Neuronal stem cell (in vitro differentiated cells): ENCODE results near the gene CEP85.

Experiments
- DNase-seq: peaks from one replicate; pipeline ENCODE4 v3.0.0-alpha.2; 2013; ENCODE audit warnings: low spot score
- H2AFZ ChIP-seq: one replicate; pipeline ENCODE4 v1.6.1; 2013; ENCODE audit warnings: mild to moderate bottlenecking, low read length, inconsistent platforms
- H2AK5ac ChIP-seq: 2 replicates; pipeline ENCODE4 v1.6.1; 2013; ENCODE audit warnings: low read depth, mild to moderate bottlenecking, inconsistent platforms, low read length, moderate library complexity, mixed read lengths
- H2BK120ac ChIP-seq: 2 replicates; pipeline ENCODE4 v1.6.1; 2013; ENCODE audit warnings: low read depth, mild to moderate bottlenecking, inconsistent platforms, low read length, moderate library complexity, mixed read lengths
- H2BK12ac ChIP-seq: one replicate; pipeline ENCODE4 v1.6.1; 2013; ENCODE audit warnings: low read length, inconsistent platforms
- H2BK15ac ChIP-seq: 2 replicates; pipeline ENCODE4 v1.6.1; 2013; ENCODE audit warnings: mild to moderate bottlenecking, low read length, inconsistent platforms, mixed read lengths
- H2BK5ac ChIP-seq: one replicate; pipeline ENCODE4 v1.6.1; 2013; ENCODE audit warnings: inconsistent platforms, mild to moderate bottlenecking, low read length, moderate library complexity
- H3K14ac ChIP-seq: one replicate; pipeline ENCODE4 v1.6.1; 2013; ENCODE audit warnings: low read length, inconsistent platforms
- H3K18ac ChIP-seq: 2 replicates; pipeline ENCODE4 v1.6.1; 2013; ENCODE audit warnings: low read length, inconsistent platforms
- H3K23ac ChIP-seq: 2 replicates; pipeline ENCODE4 v1.6.1; 2013; ENCODE audit warnings: low read depth, mild to moderate bottlenecking, mixed read lengths, low read length, inconsistent platforms; ENCODE audit not compliant: poor library complexity
- H3K27ac ChIP-seq: replicated peaks from 3 replicates; pipeline ENCODE4 v1.5.1; 2013; ENCODE audit warnings: low read length, inconsistent platforms
- H3K27me3 ChIP-seq, 3 experiments: 2 replicates each; pipeline ENCODE4 v1.6.1; 2013; ENCODE audit warnings: low read length in 3 of 3, mild to moderate bottlenecking in 2 of 3, inconsistent platforms in 1 of 3, low read depth in 1 of 3, mixed read lengths in 1 of 3, moderate library complexity in 1 of 3; ENCODE audit not compliant: control insufficient read depth in 3 of 3, insufficient read depth in 3 of 3
- H3K36me3 ChIP-seq, 2 donors: replicated peaks in 1 of 2; 2 replicates each; pipeline ENCODE4 v1.6.1; 2013; ENCODE audit warnings: low read length in 2 of 2; ENCODE audit not compliant: control insufficient read depth in 2 of 2, insufficient read depth in 2 of 2
- H3K4ac ChIP-seq: 2 replicates; pipeline ENCODE4 v1.6.1; 2013; ENCODE audit warnings: inconsistent platforms, mild to moderate bottlenecking, low read length, moderate library complexity
- H3K4me1 ChIP-seq, 2 donors: 1 replicate in 1 of 2; 2 replicates in 1 of 2; pipeline ENCODE4 v1.6.1; 2013; ENCODE audit warnings: low read length in 2 of 2, low read depth in 1 of 2; ENCODE audit not compliant: control insufficient read depth in 2 of 2, insufficient read depth in 1 of 2
- H3K4me2 ChIP-seq: one replicate; pipeline ENCODE4 v1.6.1; 2013; ENCODE audit warnings: mild to moderate bottlenecking, low read length, inconsistent platforms; ENCODE audit not compliant: insufficient read depth, poor library complexity, severe bottlenecking
- H3K4me3 ChIP-seq, 2 donors: 2 replicates each; pipeline ENCODE4 v1.5.1; 2013; ENCODE audit warnings: low read length in 2 of 2, mild to moderate bottlenecking in 2 of 2, inconsistent platforms in 1 of 2, moderate library complexity in 1 of 2
- H3K79me1 ChIP-seq: one replicate; pipeline ENCODE4 v1.6.1; 2013; ENCODE audit warnings: low read depth, mild to moderate bottlenecking, inconsistent platforms, low read length, moderate library complexity
- H3K9ac ChIP-seq: one replicate; pipeline ENCODE4 v1.6.1; 2013; ENCODE audit warnings: mild to moderate bottlenecking, low read depth, low read length, inconsistent platforms; ENCODE audit not compliant: poor library complexity
- H3K9me3 ChIP-seq, 2 donors: replicated peaks in 1 of 2; 2 replicates each; pipeline versions ENCODE3 to v1.6.1; 2013; ENCODE audit warnings: low read length in 2 of 2, mild to moderate bottlenecking in 2 of 2, inconsistent platforms in 1 of 2, low read depth in 1 of 2, mixed read lengths in 1 of 2, moderate library complexity in 1 of 2; ENCODE audit not compliant: control insufficient read depth in 2 of 2, insufficient read depth in 1 of 2
- H4K8ac ChIP-seq: one replicate; pipeline ENCODE4 v1.6.1; 2013; ENCODE audit warnings: low read depth, mild to moderate bottlenecking, inconsistent platforms, low read length, moderate library complexity
- H4K91ac ChIP-seq: one replicate; pipeline ENCODE4 v1.6.1; 2013; ENCODE audit warnings: low read length, low read depth, mild to moderate bottlenecking, inconsistent platforms; ENCODE audit not compliant: poor library complexity
- WGBS, 2 donors: extraction: QIAGEN DNeasy Blood & Tissue Kit; methylation state at CpG; one replicate each; pipeline ENCODE4 v1.1.7; 2013; ENCODE audit warnings: missing lambda C conversion rate in 2 of 2, mixed read lengths in 1 of 2; ENCODE audit not compliant: insufficient read length in 2 of 2, insufficient replicate concordance in 1 of 2; ENCODE audit errors: extremely low coverage in 2 of 2; 5-methylcytosine and 5-hydroxymethylcytosine counted together

The CEP85 gene

DNA sequence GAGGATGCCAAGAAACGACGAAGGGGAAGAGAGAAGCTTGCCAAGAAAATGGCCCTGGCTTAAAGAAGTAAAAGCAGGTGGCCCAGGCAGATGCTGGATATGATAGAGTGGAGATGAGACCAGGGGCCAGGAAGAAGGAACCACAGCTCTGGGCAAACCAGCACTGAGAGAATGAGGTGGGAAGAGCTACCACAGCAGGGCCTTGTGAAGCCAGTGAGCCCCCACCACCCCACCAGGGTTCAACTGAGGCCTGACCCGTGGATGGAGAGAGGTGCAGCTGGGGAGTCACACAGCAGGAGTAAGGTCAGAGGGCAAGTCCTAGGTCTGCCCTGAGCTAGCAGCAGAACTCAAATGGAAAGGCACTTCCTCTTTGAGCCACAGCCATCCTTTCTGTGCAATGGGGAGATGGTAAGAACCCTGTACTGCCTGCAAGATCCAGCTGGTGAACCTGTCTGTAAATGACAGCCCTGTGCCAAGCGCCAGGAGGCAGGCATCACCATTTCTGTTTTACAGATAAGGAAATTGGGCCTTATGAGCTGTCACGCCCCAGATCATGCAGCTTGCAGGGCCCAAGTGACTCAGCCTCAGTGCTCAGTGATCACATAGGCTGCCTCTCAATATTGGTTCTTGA is 54.4 kb downstream of the CEP85 start:
- H2BK12ac ChIP-seq = peak overlapping the region; percentile 85
- no peaks in the 10 kb centered on the region for H3K9me3 ChIP-seq
- peaks cover 4% of the 10 kb centered on the region in 2 donors for H3K36me3 ChIP-seq
- H2AK5ac ChIP-seq = peak overlapping the region; percentile 96
- H3K9ac ChIP-seq = no peak overlapping the region
- H3K4ac ChIP-seq = no peak overlapping the region
- H3K4me3 ChIP-seq = no peak overlapping the region
- no peak overlapping the region for H3K18ac ChIP-seq
- no peak overlapping the region for H4K91ac ChIP-seq
- no peak overlapping the region for H3K14ac ChIP-seq
- H3K4me2 ChIP-seq = no peak overlapping the region
- H3K27ac ChIP-seq = no peak overlapping the region
- H3K79me1 ChIP-seq = no peaks in the 10 kb centered on the region
- no CpG with 5 or more reads among the region's 5 CpGs for WGBS, 2 donors
- H3K23ac ChIP-seq = no peak overlapping the region
- no peaks in the 10 kb centered on the region for H3K27me3 ChIP-seq
- H2BK120ac ChIP-seq = no peak overlapping the region
- no peak overlapping the region for H2BK5ac ChIP-seq
- peaks cover 32 to 50% of the 10 kb centered on the region in 2 donors for H3K4me1 ChIP-seq
- no peak overlapping the region for H2BK15ac ChIP-seq
- H4K8ac ChIP-seq = no peak overlapping the region
- DNase-seq = no peak
- H2AFZ ChIP-seq = no peak overlapping the region

DNA sequence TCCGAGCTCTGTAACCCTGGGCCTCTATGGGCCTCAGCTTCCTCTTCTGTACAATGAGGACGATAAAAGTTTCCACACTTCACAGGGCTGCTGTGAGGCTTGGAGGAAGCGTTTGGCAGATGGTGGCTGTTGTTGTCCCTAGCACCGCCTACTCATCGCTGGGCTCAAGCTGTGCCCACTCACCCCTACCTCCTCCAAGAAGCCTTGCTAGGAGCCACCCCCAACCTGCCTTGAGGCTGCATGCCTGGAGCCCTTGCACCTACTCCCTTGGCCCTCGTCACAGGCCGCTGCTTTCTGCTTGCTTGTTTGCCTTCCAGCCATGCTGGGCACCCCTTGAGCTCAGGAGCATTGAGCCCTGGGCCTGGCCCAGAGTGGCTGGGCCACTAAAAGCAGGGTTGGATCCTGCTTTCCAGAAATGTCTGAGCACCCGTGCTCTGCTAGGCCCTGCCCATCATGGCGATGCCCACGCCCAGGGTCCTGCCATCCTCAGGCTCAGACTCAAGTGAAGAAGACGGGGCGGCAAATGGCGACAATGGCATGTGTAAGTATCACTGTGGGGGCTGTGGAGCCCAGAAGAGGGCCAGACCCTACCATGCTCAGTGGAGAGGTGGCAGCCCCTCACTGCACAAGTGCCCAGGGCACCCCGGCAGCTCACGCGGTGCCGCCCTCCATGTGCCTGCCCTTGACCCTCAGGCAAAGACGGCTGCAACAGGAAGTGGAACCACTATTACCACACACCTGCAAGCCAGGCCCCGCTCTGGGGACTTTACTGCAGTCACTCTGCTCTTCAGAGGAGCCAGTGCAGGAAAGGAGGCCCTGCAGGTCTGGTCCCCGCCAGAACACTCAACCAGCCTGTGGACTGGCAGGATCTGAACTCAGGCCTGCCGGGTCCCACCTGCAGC is 55.4 kb downstream of the CEP85 start:
- H3K36me3 ChIP-seq = peaks cover 3 to 4% of the 10 kb centered on the region in 2 donors
- no peaks in the 10 kb centered on the region for H3K27me3 ChIP-seq
- peak overlapping the region; percentile 96 for H2BK120ac ChIP-seq
- peak overlapping the region; percentile 93 for H2BK5ac ChIP-seq
- H3K4ac ChIP-seq = peak overlapping the region; percentile 97
- peak overlapping the region; percentile 93 for H2BK12ac ChIP-seq
- no peak overlapping the region for H4K91ac ChIP-seq
- peak overlapping the region; percentile 96 for H2AK5ac ChIP-seq
- no CpG with 5 or more reads among the region's 21 CpGs for WGBS, 2 donors
- H3K14ac ChIP-seq = peak overlapping the region; percentile 94
- peak overlapping the region; percentile 63 for H3K9ac ChIP-seq
- peak overlapping the region; percentile 74 for H3K18ac ChIP-seq
- no peak overlapping the region for H3K27ac ChIP-seq
- H3K79me1 ChIP-seq = no peaks in the 10 kb centered on the region
- peaks cover 32 to 50% of the 10 kb centered on the region in 2 donors for H3K4me1 ChIP-seq
- no peak for DNase-seq
- no peak overlapping the region for H3K4me3 ChIP-seq
- H3K4me2 ChIP-seq = no peak overlapping the region
- no peak overlapping the region for H4K8ac ChIP-seq
- peak overlapping the region; percentile 87 for H3K23ac ChIP-seq
- no peak overlapping the region for H2AFZ ChIP-seq
- H3K9me3 ChIP-seq = no peaks in the 10 kb centered on the region
- peak overlapping the region; percentile 11 for H2BK15ac ChIP-seq

DNA sequence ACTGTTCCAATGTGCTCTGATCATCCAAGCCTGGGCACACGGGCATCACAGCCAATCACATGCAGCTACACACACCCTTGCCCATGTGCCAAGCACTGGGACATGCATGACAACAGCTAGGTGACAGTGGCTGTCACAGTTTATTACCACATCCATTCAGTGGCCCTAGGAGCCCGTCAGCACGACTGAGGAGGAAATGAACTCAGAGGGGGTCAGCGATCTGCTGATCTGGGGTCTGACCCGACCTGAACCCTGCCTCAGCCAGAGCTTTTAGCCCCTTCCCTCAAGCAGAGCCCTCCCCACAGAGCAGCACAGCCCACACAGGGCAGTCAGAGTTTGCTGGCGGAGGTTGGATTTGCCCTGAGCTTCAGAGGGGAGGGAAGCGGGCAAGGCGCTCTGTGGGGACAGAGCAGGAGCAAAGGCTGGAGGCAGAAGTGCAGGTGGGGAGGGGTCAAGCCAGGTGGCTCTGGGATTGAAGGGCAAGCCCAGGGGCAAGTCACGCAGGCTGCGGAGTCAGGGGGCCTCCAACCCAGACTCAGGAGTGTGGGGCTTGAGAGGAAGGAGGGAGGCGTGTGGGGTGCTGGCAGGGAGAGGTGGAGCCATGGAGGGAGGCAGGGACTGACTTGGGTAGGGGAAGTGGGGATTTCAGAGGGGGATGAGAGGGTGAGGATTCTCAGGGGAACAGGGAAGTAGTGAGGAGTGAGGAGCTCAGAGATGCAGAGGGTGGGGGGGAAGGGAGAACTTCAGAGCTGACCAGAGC is 56.3 kb downstream of the CEP85 start:
- no peak overlapping the region for H2AFZ ChIP-seq
- H2BK5ac ChIP-seq = peak overlapping the region; percentile 93

More for the DNA sequence above, 56.3 kb downstream of the CEP85 start:
- Histone ChIP-seq H2AK5ac (peak overlapping the region; percentile 96), H3K9me3 (no peaks in the 10 kb centered on the region), H3K4me2 (no peak overlapping the region), H4K8ac (peak overlapping the region; percentile 30), H3K23ac (peak overlapping the region; percentile 47), H3K14ac (peak overlapping the region; percentile 76), H3K79me1 (no peaks in the 10 kb centered on the region), H2BK12ac (peak overlapping the region; percentile 93), H3K4me3 (no peak overlapping the region), H3K27me3 (no peaks in the 10 kb centered on the region), H2BK15ac (peak overlapping the region; percentile 11), H3K4ac (no peak overlapping the region), H3K18ac (peak overlapping the region; percentile 94), H3K36me3 (no peaks in the 10 kb centered on the region), H3K9ac (peak overlapping the region; percentile 67), H3K4me1 (peaks cover 30 to 44% of the 10 kb centered on the region in 2 donors), H3K27ac (no peak overlapping the region), H2BK120ac (peak overlapping the region; percentile 96), H4K91ac (no peak overlapping the region)
- DNase-seq = no peak
- no CpG with 5 or more reads among the region's 11 CpGs for WGBS, 2 donors
